Ishikawa (cell line): Measurements from ENCODE around the gene AMDHD1.
A peak's percentile ranks its signal among the peaks of the same experiment; 100 is the strongest.

Experiments
- CEBPB ChIP-seq: IDR thresholded peaks from 2 replicates; pipeline ENCODE4 v1.6.1; 2012
- CREB1 ChIP-seq: IDR thresholded peaks from 2 replicates; pipeline ENCODE4 v1.6.1; 2012; ENCODE audit warnings: low read depth
- EGR1 ChIP-seq: IDR thresholded peaks from 2 replicates; pipeline ENCODE4 v1.6.1; 2012
- EP300 ChIP-seq: IDR thresholded peaks from 2 replicates; pipeline ENCODE4 v1.6.1; 2012; ENCODE audit warnings: borderline replicate concordance
- FOXM1 ChIP-seq: IDR thresholded peaks from 2 replicates; pipeline ENCODE4 v1.6.1; 2012; ENCODE audit warnings: low read depth, borderline replicate concordance
- NFIC ChIP-seq: IDR thresholded peaks from 2 replicates; pipeline ENCODE4 v1.6.1; 2012
- RAD21 ChIP-seq: IDR thresholded peaks from 2 replicates; pipeline ENCODE4 v1.6.1; 2012; ENCODE audit warnings: low read depth
- TAF1 ChIP-seq: IDR thresholded peaks from 2 replicates; pipeline ENCODE4 v1.6.1; 2012; ENCODE audit warnings: low read depth, mild to moderate bottlenecking
- TCF12 ChIP-seq: IDR thresholded peaks from 2 replicates; pipeline ENCODE4 v1.6.1; 2012; ENCODE audit warnings: low read depth
- TEAD4 ChIP-seq: IDR thresholded peaks from 2 replicates; pipeline ENCODE4 v1.6.1; 2012
- YY1 ChIP-seq: IDR thresholded peaks from 2 replicates; pipeline ENCODE4 v1.6.1; 2012; ENCODE audit warnings: low read depth
- ZBTB7A ChIP-seq: IDR thresholded peaks from 2 replicates; pipeline ENCODE4 v1.6.1; 2012; ENCODE audit warnings: low read depth
- TF ChIP-seq, protein P1 (sequence below): IDR thresholded peaks from 2 replicates; pipeline ENCODE4 v1.6.1; 2012
- TF ChIP-seq, protein P2 (sequence below): IDR thresholded peaks from 2 replicates; pipeline ENCODE4 v1.6.1; 2012; ENCODE audit warnings: low read depth, mild to moderate bottlenecking
- TF ChIP-seq, protein P3 (sequence below): IDR thresholded peaks from 2 replicates; pipeline ENCODE4 v1.6.1; 2012

The AMDHD1 gene

DNA sequence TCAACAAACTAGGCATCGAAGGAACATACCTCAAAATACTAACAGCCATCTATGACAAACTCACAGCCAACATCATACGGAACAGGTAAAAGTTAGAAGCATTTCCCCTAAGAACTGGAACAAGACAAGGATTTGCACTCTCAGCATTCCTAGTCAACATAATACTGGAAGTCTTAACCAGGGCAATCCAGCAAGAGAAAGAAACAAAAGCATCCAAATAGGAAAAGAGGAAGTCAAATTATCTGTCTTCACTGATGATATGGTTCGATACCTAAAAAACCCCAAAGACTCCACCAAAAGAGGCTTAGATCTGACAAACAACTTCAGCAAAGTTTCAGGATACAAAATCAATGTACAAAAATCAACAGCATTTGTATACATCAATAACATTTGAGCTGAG lies 33.3 kb upstream of the AMDHD1 start:
- TF ChIP-seq NFIC, result no peak
- TF ChIP-seq, protein P1, sequence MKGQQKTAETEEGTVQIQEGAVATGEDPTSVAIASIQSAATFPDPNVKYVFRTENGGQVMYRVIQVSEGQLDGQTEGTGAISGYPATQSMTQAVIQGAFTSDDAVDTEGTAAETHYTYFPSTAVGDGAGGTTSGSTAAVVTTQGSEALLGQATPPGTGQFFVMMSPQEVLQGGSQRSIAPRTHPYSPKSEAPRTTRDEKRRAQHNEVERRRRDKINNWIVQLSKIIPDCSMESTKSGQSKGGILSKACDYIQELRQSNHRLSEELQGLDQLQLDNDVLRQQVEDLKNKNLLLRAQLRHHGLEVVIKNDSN, result no peak
- TF ChIP-seq CREB1, result no peak
- no peak for TF ChIP-seq TAF1
- no peak for TF ChIP-seq TCF12

DNA sequence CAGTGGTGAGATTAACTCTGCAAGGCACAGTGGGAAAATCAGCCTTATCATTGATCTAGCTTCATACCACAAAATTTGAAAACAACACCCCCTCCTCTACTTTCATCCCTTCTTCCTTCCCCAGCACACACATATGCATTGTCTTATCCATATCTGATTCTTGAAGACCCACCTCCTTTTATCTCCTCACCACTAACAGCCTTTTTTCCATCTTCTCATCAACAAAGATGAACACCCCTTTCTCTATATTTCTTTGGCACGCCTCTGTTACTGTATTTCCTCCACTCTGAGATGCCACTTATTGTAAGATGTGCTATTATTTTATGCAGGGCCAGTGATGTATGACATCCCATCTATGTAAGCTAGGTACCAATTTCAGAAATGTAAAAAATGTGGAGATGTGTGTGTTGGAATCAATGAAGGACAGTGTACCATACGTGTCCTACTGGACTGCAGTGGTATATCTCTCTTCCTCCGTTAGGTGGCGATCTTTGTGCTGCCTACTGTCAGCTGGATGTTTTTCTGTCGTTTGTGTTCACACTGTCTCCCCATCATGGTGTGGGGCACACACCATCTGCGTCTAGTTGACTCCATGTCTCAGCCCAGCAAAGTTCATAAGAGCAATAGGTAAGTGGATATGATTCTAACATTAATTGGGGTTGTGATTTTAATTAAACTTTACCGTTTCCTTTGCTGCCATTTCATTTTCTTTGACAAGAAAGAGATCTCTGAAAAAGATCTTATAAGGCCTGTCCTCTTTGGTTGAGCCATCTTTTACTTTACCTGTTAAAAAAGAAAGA lies 24.7 kb upstream of the AMDHD1 start:
- TF ChIP-seq FOXM1 (no peak), CREB1 (no peak), RAD21 (peak; percentile 87), EP300 (no peak), EGR1 (no peak)
- TF ChIP-seq, protein P2, sequence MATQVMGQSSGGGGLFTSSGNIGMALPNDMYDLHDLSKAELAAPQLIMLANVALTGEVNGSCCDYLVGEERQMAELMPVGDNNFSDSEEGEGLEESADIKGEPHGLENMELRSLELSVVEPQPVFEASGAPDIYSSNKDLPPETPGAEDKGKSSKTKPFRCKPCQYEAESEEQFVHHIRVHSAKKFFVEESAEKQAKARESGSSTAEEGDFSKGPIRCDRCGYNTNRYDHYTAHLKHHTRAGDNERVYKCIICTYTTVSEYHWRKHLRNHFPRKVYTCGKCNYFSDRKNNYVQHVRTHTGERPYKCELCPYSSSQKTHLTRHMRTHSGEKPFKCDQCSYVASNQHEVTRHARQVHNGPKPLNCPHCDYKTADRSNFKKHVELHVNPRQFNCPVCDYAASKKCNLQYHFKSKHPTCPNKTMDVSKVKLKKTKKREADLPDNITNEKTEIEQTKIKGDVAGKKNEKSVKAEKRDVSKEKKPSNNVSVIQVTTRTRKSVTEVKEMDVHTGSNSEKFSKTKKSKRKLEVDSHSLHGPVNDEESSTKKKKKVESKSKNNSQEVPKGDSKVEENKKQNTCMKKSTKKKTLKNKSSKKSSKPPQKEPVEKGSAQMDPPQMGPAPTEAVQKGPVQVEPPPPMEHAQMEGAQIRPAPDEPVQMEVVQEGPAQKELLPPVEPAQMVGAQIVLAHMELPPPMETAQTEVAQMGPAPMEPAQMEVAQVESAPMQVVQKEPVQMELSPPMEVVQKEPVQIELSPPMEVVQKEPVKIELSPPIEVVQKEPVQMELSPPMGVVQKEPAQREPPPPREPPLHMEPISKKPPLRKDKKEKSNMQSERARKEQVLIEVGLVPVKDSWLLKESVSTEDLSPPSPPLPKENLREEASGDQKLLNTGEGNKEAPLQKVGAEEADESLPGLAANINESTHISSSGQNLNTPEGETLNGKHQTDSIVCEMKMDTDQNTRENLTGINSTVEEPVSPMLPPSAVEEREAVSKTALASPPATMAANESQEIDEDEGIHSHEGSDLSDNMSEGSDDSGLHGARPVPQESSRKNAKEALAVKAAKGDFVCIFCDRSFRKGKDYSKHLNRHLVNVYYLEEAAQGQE, result no peak

DNA sequence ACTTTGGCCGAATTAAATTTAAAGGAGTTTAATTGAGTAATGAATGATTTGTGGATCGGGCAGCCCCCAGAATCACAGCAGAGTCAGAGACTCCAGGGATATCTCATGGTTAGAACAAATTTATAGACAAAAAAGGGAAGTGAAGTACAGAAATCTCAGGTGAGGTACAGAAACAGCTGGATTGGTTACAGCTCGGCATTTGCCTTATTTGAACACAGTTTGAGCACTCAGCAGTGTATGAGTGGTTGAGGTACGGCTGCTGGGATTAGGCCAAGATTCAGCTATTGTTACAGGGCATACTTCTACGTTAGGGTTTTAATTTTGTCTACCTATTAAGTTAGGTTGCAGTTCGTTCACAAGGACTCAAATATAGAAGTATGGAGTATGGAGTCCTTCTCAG lies 24.0 kb upstream of the AMDHD1 start:
- no peak for TF ChIP-seq EGR1
- no peak for TF ChIP-seq YY1
- no peak for TF ChIP-seq CREB1
- no peak for TF ChIP-seq TAF1
- TF ChIP-seq, protein P3, sequence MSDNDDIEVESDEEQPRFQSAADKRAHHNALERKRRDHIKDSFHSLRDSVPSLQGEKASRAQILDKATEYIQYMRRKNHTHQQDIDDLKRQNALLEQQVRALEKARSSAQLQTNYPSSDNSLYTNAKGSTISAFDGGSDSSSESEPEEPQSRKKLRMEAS, result no peak
- TF ChIP-seq, protein P2, result no peak
- TF ChIP-seq CEBPB, result no peak
- no peak for TF ChIP-seq EP300

DNA sequence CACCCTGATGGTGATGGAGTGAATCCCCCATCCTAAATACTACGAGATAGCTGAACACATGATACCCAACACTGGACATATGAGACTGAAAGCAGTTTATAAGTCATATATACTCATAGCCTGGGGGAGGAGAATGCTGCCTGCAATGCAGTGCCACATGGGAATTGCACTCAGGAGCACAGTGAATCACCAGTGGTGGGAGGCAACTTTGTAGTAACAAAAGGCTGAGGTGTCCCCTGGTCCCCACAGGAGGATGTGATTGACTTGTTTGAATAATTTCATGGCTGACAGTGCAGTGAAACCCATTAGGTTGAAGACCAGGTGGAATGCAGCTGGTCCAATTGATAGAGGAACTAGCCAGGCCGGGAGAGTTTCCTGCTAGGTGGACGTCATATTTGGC lies 20.9 kb upstream of the AMDHD1 start:
- TF ChIP-seq RAD21, result no peak
- TF ChIP-seq EP300, result no peak
- TF ChIP-seq ZBTB7A, result no peak
- TF ChIP-seq EGR1, result no peak
- no peak for TF ChIP-seq FOXM1
- no peak for TF ChIP-seq CREB1
- no peak for TF ChIP-seq TCF12
- TF ChIP-seq, protein P1, result no peak
- no peak for TF ChIP-seq NFIC
- TF ChIP-seq, protein P2, result no peak
- no peak for TF ChIP-seq YY1
- TF ChIP-seq TAF1, result no peak
- no peak for TF ChIP-seq CEBPB
- TF ChIP-seq TEAD4, result no peak
- TF ChIP-seq, protein P3, result no peak

DNA sequence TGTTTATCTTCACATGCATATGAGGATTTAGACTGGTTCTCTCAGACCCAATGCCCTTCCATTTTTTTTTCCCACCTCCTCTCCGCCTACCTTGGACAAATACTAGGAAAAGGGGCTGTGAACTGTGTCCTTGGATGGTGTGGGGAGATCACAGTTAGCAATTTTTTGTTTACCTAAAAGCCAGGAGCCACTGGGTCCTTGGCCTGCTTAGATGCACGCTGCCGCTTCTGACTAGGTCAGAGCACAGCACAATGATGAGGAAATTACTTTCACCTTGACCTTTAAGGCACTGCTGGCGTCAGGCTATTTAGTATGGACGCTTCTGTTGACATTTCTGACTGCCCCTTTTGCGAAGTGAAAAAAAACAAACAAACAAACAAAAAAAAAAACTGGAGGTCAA lies 2.6 kb upstream of the AMDHD1 start:
- TF ChIP-seq ZBTB7A, result no peak
- TF ChIP-seq, protein P3, result no peak
- no peak for TF ChIP-seq RAD21
- no peak for TF ChIP-seq CEBPB
